Progenitor cell of endocrine pancreas (in vitro differentiated cells): Measurements from ENCODE around the gene CDH23. TPM values are rescaled to one million over a fixed set of nuclear protein-coding genes. Genes with fewer than 3 reads are reported as not detected.

Experiments
- DNase-seq: peaks from one replicate; pipeline ENCODE4 v3.0.0; 2021; ENCODE audit warnings: low spot score; ENCODE audit not compliant: unreplicated experiment
- H3K27ac Mint-ChIP-seq: 2 replicates; pipeline ENCODE4 v1.8.0; 2021; ENCODE audit warnings: mild to moderate bottlenecking, moderate library complexity, mixed read lengths
- H3K27me3 Mint-ChIP-seq: 2 replicates; pipeline ENCODE4 v1.8.0; 2021; ENCODE audit warnings: mixed read lengths
- H3K36me3 Mint-ChIP-seq: 2 replicates; pipeline ENCODE4 v1.8.0; 2022; ENCODE audit warnings: mixed read lengths; ENCODE audit not compliant: insufficient read depth
- H3K4me1 Mint-ChIP-seq: 2 replicates; pipeline ENCODE4 v1.8.0; 2021; ENCODE audit warnings: low read depth, mixed read lengths
- H3K4me3 Mint-ChIP-seq: 2 replicates; pipeline ENCODE4 v1.8.0; 2021; ENCODE audit warnings: low read depth, mild to moderate bottlenecking, moderate library complexity, mixed read lengths
- H3K9me3 Mint-ChIP-seq: 2 replicates; pipeline ENCODE4 v1.8.0; 2021; ENCODE audit warnings: low read depth, mixed read lengths
- total RNA-seq: library from RNA; stranded (reverse); gene quantifications from 2 replicates; pipeline ENCODE4 v1.2.1, GENCODE V29; 2021
- TF ChIP-seq, protein P1 (sequence below): fragments of 200-600 bp; sonication (generic); IDR thresholded peaks from one replicate; pipeline ENCODE4 v1.5.0; 2021; ENCODE audit warnings: antibody characterized with exemption, mild to moderate bottlenecking; ENCODE audit not compliant: unreplicated experiment

CDH23 gene
- total RNA-seq, 1 donor from 2014 or later = 0.43 TPM

DNA sequence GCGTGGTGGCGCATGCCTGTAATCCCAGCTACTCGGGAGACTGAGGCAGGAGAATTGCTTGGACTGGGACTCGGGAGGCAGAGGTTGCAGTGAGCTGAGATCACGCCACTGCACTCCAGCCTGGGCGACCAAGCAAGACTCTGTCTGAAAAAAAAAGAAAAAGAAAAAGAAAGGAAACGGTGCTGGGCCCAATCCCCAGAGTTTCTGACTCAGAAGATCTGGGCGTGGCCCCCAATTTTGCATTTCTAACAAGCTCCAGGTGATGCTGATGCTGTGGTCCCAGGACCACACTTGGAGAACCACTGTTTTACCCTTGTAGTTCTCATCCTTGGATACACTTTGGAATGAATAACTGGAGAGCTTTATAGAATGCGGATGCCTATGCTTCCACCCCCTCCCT is 243.9 kb downstream of the CDH23 start:
- Mint-ChIP-seq H3K27ac (no peak overlapping the region), H3K36me3 (no peaks in the 10 kb centered on the region), H3K9me3 (no peaks in the 10 kb centered on the region), H3K27me3 (peaks cover 37% of the 10 kb centered on the region), H3K4me3 (no peak overlapping the region), H3K4me1 (peaks cover 23% of the 10 kb centered on the region)
- TF ChIP-seq, protein P1, sequence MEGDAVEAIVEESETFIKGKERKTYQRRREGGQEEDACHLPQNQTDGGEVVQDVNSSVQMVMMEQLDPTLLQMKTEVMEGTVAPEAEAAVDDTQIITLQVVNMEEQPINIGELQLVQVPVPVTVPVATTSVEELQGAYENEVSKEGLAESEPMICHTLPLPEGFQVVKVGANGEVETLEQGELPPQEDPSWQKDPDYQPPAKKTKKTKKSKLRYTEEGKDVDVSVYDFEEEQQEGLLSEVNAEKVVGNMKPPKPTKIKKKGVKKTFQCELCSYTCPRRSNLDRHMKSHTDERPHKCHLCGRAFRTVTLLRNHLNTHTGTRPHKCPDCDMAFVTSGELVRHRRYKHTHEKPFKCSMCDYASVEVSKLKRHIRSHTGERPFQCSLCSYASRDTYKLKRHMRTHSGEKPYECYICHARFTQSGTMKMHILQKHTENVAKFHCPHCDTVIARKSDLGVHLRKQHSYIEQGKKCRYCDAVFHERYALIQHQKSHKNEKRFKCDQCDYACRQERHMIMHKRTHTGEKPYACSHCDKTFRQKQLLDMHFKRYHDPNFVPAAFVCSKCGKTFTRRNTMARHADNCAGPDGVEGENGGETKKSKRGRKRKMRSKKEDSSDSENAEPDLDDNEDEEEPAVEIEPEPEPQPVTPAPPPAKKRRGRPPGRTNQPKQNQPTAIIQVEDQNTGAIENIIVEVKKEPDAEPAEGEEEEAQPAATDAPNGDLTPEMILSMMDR = no peak
- DNase-seq = no peak

DNA sequence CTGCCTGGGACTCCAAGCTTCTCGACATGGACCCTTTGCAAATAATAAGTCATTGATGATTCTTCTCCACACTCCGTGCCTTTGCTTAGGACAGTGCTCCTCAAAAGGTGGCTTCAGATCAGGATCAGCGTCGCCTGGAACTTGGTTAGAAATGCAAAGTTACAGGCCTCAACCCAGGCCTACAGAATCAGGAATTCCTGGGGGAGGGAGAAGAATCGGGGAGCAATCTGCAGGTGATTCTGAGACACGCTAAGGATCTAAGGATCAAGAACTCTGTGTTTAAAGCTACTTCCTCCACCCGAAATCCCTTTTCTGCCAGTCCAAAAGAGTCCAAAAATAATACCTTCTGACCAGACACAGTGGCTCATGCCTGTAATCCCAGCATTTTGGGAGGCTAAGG is 244.7 kb downstream of the CDH23 start:
- TF ChIP-seq, protein P1 = no peak
- Mint-ChIP-seq H3K4me1 (peaks cover 18% of the 10 kb centered on the region), H3K36me3 (no peaks in the 10 kb centered on the region), H3K4me3 (no peak overlapping the region), H3K27me3 (peaks cover 42% of the 10 kb centered on the region), H3K27ac (no peak overlapping the region), H3K9me3 (no peaks in the 10 kb centered on the region)
- DNase-seq = no peak

DNA sequence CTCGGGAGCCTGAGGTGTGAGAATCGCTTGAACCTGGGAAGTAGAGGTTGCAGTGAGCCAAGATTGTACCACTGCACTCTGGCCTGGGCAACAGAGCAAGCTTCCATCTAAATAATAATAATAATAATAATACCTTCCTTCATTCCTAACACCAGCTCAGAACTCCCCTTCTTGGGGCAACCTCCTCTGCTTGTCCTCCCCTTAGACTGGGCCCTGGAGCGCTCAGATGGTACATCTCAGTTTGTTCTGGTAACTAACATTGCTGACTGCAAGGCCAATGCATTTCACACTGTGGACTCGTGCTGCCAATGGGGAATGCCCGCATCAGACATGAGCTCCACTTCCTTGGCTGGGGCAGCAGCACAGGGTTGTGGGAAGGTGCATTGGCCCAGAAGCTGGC is 245.3 kb downstream of the CDH23 start:
- no peak for DNase-seq
- peaks cover 18% of the 10 kb centered on the region for H3K4me1 Mint-ChIP-seq
- H3K9me3 Mint-ChIP-seq = no peaks in the 10 kb centered on the region
- no peak overlapping the region for H3K4me3 Mint-ChIP-seq
- H3K27me3 Mint-ChIP-seq = peaks cover 38% of the 10 kb centered on the region
- TF ChIP-seq, protein P1 = no peak
- no peak overlapping the region for H3K27ac Mint-ChIP-seq
- H3K36me3 Mint-ChIP-seq = no peaks in the 10 kb centered on the region

DNA sequence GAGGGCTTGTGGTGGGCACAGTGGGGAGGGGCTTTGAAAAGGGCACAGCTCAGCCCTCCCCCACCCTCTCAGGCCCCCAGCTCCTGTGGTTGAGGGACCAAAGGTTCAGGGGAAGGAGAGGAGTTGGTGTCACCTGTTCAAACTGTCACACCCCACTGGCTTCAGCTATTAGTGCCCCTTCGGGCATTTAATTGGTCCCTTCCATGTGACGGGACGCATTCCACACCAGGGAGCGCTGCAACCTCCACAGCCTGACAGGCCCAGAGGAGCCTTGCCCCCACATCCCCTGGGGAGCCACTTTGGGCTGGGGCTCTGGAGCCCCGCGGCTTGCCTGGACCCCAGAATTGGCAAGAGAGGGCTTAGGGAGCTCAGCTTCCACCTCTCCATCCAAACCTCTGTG is 247.2 kb downstream of the CDH23 start:
- DNase-seq = no peak
- TF ChIP-seq, protein P1 = no peak
- H3K4me3 Mint-ChIP-seq = no peak overlapping the region
- peaks cover 41% of the 10 kb centered on the region for H3K27me3 Mint-ChIP-seq
- no peaks in the 10 kb centered on the region for H3K9me3 Mint-ChIP-seq
- peaks cover 7% of the 10 kb centered on the region for H3K4me1 Mint-ChIP-seq
- H3K36me3 Mint-ChIP-seq = no peaks in the 10 kb centered on the region
- H3K27ac Mint-ChIP-seq = no peak overlapping the region

- no peak for DNase-seq
- TF ChIP-seq, protein P1 = no peak
- Mint-ChIP-seq H3K4me3 (no peak overlapping the region), H3K27me3 (peaks cover 44% of the 10 kb centered on the region), H3K36me3 (no peaks in the 10 kb centered on the region), H3K27ac (no peak overlapping the region), H3K9me3 (no peaks in the 10 kb centered on the region), H3K4me1 (peaks cover 2% of the 10 kb centered on the region)
These were observed 247.8 kb downstream of the CDH23 start for GRCh38 chr10:71644307-71645180.
